Kidney capillary endothelial cell (primary cell): ENCODE data around the gene C1orf185.
A peak's percentile ranks its signal among the peaks of the same experiment; 100 is the strongest.
"Not testable (repeated sequence)": the region's sequence is repeated elsewhere in the genome, so short reads cannot be mapped to it uniquely, and the experiment has no call there.

ENCODE experiments used
- DNase-seq: peaks from one replicate; pipeline ENCODE4 v3.0.0-alpha.2; 2018; ENCODE audit warnings: low spot score

C1orf185 gene

DNA sequence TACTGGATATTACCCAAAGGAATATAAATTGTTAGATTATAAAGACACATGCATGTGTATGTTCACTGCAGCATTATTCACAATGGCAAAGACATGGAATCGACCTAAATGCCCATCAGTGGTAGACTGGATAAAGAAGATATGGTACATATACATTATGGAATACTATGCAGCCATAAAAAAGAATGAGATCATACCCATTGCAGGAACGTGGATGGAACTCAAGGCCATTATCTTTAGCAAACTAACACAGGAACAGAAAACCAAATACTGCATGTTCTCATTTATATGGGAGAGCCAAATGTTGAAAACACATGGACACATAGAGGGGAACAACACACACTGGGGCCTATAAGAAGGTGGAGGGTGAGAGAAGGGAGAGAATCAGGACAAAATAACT, 35.7 kb downstream of the C1orf185 start:
- not testable (repeated sequence) for DNase-seq

DNA sequence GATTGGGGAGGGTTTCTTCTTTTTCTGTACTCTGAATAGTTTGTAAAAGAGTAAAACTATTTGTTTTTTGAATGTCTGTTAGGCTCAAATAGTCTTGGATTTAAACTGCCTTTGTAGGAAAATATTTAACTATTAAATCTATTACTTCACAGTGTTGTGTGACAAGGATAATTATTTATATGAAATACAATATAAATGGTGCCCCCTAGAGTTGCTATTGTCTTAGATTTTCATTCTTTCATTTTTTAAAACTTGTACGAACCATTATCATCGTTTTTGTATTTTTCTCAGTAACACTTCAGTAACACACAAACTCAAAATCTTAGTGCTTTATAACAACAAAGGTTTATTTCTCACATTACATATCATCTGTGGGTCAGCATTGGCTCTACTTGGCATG, 37.4 kb downstream of the C1orf185 start:
- DNase-seq = no peak

DNA sequence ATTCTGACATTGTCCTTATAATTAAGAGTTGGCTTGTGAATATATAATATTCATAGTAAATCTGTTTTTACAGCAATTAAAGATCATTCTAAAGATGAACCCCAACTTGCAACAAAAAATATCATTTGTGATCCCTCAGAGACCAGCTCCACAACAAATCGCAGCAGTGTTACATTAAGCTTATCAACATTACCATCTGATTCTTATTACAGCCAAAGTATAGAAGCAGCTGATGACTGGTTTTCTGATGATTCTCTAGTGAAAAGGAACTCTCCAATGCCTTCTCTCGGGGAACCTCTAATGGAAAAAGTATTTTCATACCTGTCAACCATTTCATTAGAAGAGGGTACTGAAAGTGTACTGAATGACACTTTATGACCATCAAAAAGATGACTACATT, 45.4 kb downstream of the C1orf185 start:
- no peak for DNase-seq

DNA sequence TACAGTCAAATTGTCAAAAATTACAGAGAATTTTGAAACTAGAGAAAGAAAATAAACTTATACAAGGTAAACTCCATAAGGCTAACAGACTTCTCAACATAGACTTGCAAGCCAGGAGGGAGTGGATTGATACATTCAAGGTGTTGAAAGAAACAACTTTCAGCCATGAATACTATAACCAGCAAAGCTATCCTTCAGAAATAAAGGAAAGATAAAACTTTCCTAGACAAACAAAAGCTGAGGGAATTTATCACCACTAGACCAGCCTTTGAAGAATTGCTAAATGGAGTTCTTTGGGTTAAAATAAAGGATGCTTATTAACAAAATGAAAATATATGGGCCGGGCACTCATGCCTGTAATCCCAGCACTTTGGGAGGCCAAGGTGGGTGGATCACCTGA, 52.7 kb downstream of the C1orf185 start:
- no peak for DNase-seq

DNA sequence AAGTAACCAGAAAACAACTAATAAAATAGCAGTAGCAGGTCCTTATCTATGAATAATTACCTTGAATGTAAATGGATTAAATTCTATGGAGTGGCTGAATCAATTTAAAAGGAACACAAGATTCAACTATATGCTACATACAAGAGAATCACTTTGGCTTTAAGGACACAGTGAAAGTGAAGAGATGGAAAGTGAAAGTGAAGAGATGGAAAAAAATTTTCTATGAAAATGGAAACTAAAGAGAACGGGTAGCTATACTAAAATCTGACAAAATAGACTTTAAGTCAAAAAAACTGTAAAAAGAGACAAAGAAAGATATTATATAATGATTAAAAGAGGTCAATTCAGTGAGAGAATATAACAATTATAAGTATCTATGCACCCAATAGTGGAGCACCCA, 54.7 kb downstream of the C1orf185 start:
- no peak for DNase-seq

DNA sequence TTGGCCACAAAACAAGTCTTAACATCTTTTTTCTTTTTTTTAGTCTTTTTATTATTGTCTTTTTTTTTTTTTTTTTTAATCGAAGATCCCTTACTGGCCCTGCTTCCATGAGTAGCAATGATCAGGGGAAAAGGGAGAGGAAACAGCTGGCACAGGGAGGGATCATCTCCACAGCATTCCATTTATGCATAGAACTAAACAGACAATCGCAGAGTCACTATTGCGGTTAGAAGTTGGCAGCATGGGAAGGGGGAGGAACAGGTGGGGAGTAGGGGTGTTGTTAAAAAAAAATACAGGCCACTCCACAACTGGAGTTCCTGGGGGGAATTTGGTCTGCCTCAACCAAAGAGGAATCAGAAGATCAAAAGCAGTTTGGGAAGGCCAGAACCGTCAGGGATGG, 55.4 kb downstream of the C1orf185 start:
- no peak for DNase-seq

DNA sequence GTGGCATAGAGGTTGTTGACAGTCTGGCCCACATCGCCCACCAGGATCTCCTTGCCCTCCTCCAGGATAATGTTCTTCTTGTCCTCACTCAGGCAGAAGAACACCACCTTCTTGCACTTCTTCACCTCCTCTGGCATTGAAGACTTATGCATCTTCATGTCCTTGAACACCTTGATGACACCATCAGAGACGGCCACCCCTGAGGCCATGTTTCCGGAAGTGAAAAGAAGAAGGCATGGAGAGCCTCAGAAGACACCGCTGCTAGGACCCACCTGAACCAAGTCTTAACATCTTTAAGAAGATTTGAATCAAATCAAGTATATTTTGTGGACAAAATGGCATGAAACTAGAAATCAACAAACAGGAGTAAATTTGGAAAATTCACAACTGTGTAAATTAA, 56.2 kb downstream of the C1orf185 start:
- DNase-seq = no peak

DNA sequence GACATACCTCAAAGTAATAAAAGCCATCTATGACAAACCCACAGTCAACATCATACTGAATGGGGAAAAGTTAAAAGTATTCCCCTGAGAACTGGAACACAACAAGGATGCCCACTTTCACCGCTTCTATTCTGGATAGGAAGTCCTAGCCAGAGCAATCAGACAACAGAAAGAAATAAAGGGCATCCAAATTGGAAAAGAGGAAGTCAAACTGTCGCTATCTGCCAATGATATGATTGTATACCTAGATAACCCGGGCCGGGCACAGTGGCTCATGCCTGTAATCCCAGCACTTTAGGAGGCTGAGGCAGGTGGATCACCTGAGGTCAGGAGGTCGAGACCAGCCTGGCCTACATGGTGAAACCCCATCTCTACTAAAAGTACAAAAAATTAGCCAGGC, 60.5 kb downstream of the C1orf185 start:
- not testable (repeated sequence) for DNase-seq

DNA sequence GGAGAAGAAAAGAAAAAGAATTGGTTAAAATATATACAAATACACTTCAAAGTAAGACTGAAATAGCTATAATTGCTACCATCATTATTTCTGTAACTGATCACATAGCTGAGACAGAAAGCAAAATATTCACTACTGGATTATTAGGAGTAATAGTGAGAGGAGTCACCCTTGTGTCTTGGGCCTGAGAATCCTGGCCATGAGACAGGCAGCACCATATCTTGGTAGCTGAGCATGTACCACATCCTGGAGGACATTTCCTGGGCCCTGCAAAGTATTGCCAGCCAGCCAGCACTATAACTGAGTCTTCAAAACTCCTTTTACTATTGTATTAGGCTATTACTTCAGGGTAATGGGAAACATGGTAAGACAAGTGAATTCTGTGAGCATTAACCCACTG, 63.5 kb downstream of the C1orf185 start:
- no peak for DNase-seq

DNA sequence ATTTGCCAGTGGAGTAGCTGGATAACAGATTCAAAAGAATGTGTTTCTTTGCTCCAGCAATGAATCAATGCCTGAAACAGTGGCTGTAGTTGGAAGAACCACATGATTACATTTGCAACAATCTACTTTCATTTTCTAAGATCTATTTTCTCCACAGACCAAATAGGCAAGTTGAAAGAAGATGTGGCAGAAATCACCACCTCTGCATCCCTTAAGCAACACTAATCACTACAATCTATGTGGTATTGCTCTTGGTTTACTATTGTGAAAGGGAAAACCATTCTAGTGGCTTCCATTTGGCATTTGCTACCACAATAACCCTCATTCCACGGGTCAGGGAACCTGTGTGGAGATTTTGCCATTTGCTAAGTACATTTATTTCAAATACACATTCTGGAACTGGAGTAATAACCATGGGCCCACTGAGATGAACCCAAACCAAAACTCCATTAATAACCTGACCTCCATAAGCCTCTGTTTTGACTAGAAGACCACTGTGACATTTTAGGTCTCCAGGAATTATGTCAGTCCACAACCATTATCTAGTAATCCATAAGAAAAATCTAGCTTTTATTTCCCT, 66.3 kb downstream of the C1orf185 start:
- no peak for DNase-seq

DNA sequence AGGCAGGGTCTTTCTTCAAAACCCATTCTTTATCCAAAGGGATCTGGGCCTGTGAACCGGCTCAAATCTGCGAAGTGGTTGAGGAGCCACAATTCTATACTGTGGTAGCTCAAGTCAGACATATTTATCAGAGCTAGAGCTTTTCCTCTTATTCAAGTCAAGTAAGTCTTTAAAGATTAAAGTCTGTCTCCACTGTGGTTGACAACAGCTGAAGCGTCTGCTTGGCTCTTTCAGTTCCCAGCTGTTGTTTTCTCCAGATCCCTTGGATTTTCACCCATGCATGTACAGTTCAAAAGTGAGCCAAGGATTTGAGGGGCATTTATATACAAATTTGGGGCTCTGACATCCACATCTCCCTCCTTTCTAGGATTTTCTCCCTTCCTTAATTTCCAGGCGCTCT, 66.9 kb downstream of the C1orf185 start:
- DNase-seq = no peak

DNA sequence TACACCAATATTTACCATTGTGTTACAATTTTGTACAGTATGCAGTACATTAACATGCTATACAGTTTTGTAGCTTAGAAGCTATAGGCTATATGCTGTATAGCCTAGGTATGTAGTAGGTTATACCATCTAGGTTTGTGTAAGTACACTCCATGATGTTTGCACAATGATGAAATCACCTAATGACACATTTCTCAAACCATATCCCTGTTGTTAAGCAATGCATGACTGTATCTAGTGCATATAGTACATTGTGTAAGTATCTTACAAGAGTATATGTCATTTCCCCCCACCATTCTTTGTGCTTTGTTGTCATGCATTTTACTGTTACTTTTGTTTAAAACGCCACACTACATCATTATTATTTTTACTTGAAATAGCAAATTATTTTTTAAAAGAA, 68.3 kb downstream of the C1orf185 start:
- DNase-seq = no peak

DNA sequence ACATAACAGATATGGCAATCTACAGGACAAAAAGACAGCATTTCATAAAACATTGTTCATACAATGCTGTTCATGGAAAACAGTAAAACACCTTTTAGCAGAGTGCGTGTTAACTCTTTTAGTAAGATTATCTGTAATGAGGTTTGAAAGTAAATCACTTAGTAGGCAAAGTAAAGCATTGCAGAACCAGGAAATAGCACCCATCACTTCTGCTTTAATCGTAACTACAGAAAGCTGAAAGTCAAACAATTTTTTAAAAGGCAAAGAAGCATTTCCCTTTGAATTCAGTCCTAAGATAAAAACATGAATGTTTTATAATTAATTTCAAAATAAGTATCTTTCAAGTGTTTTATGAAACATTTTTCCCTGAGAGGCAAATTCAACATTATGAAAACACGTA, 70.8 kb downstream of the C1orf185 start:
- no peak for DNase-seq

DNA sequence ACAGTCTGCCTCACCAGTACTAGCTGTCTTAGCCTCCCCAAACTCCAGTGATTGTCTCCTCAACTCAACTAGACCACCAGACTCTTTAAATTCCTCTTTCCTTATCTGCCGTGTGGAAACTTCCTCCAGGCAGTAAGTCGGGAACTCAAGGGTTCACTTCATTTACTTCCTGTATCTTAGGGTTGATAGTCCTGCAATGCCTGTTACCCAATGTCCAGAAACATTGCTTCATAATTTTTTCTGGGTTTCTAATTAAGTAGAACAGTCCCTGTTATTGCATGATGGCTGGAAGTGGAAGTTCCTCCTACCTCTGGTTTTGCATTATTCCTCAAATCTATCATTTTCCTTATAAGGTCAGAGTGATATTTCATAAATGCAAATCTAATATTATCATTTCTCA, 73.2 kb downstream of the C1orf185 start:
- DNase-seq = no peak

DNA sequence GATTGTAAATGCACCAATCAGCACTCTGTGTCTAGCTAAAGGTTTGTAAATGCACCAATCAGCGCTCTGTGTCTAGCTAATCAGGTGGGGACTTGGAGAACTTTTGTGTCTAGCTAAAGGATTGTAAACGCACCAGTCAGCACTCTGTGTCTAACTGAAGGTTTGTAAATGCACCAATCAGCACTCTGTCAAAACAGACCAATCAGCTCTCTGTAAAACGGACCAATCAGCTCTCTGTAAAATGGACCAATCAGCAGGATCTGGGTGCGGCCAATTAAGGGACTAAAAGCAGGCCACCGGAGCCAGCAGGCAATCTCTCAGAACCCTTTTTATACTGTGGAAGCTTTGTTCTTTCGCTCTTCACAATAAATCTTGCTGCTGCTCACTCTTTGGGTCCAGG, 76.0 kb downstream of the C1orf185 start:
- not testable (repeated sequence) for DNase-seq

DNA sequence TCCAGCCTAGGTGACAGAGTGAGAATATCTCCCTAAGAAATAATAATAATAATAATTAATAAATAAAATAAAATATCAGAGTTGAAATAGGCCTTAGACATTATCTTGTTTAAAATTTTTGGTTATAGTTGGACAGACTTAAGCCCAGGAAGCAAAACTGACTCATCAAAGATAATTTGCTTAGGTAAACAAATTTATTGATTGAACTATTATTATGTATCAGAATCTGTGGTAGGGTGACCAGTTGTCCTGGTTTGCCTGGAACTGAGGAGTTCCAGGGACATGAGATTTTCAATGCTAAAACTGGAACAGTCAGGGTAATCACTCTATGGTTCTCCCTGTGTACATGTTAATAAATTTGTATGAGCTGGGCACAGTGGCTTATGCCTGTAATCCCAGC, 86.2 kb downstream of the C1orf185 start:
- DNase-seq = no peak

DNA sequence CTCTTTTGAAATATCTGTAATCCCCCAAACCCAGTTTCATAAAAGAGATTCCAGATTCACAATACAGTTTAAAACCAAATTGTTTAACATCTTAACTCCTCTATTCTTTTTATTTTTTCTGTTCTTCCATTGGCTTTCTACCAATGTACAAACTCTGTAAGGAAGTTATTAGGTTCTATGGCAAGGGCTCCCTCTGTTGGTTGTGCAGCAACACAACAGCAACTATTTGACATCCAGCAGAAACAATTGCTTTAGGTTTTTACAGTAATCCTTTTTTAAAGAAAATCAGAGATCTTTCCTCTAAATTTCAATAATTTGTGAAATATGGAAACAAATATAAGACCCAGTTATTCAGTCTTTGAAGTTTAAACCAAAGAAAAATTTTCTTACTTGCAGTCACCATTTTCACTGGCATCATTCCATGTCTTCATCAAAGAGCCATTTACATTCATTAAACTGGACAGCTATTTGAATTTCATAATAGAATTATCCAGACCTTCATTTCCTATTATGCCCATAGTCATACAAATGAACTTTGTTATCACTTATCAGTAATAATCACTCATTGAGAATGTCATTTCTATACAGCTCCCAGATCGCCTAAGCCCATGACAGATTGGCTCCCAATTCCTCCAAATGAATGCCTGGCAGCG, 87.5 kb downstream of the C1orf185 start:
- DNase-seq = peak; percentile 63

DNA sequence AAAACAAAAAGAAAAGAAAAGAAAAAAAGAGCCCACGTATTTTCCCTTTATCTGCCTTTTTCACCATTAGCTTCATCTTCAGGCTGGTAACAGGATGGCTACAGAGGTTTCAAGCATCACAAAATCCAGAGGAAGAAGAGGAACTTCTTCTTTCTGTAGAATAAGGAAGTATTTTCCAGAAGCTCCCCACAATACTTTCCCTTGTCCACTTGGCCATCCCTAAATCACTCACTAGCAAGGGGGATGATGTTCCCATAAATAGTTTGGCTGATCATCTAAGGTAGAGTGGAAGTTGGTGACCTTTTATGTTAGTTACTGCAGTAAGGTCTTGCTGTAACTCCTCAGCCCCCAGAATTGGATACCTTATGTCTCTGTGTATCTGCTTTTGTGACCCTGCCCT, 88.9 kb downstream of the C1orf185 start:
- no peak for DNase-seq

DNA sequence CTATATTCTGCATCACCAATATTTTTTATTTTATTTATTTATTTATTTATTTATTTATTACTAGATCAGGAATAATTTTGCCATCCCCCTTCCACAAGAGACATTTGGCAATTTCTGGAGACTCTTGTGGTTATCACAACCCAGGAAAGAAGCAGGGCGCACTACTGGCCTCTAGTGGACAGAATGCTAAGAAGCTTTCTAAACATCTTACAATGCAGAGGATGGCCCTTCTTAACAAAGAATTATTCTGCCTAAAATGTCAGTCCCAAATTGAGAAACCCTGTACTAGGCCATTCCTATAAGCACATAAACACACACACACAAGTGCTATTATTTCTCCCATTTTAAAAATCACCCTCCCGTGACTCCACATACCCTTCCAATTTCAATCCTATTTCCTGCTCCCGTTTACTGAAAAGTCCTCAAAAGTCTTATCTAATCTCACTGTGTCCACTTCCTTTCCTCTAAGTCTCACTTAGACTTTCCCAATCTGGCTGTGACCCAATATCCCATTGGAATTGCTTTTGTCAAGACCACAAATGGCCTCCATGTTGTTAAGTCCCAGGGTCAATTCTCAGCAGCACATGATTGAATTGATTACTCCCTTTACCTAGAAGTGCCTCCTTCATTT, 90.3 kb downstream of the C1orf185 start:
- DNase-seq = peak; percentile 59

DNA sequence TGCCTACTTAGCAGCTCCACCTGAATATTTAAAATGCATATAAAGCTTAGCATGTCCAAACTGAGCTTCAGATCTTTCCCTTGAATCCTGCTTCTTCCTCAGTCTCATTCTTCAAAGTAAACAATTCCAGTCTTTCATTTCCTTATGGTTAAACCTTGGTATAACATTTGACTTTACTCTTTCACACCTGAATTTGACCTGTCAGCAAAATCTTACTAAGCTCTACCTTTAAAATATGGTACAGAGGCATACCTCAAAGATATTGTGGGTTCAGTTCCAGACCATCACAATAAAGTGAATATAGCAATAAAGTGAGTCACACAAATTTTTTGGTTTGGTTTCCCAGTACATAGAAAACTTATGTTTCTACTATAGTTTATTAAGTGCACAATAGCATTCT, 91.5 kb downstream of the C1orf185 start:
- no peak for DNase-seq
